IMR-90 (cell line): Measurements from ENCODE around the gene RNU2-63P. TPM values are rescaled to one million over a fixed set of nuclear protein-coding genes. Genes with fewer than 3 reads are reported as not detected.

ENCODE experiments used
- ATAC-seq: fragments of 200-7000 bp; cut with Tn5 transposase; 2 replicates; pipeline ENCODE4 v1.9.1; 2020; ENCODE audit warnings: low read depth, mild to moderate bottlenecking, moderate library complexity
- BruUV-seq: library from RNA; stranded (reverse); fragments of 400-500 nt; replicated peaks from 2 replicates; lab custom pipeline; 2021; lab: Mats Ljungman, UMichigan
- CTCF ChIA-PET: fragments of 300-600 bp; formaldehyde crosslinking; extraction: SDS; loops from one replicate; lab custom pipeline; 2021; ENCODE audit warnings: antibody characterized with exemption; lab: Yijun Ruan, JAX
- POLR2A ChIA-PET: fragments of 300-600 bp; sonication (Branson Sonifier 250); formaldehyde crosslinking; loops from one replicate; lab custom pipeline; 2022; ENCODE audit warnings: antibody characterized with exemption; ENCODE audit not compliant: unreplicated experiment; lab: Charles Lee
- DNase-seq: peaks from one replicate; pipeline ENCODE4 v3.0.0; 2013
- H2AFZ ChIP-seq: replicated peaks from 2 replicates; pipeline ENCODE3; 2013; ENCODE audit warnings: low read length, mild to moderate bottlenecking; ENCODE audit not compliant: poor library complexity
- H2AK5ac ChIP-seq: 2 replicates; pipeline ENCODE4 v1.6.1; 2013; ENCODE audit warnings: low read depth, low read length, inconsistent platforms
- H2AK9ac ChIP-seq: replicated peaks from 2 replicates; pipeline ENCODE3; 2013; ENCODE audit warnings: mild to moderate bottlenecking, low read depth, low read length, moderate library complexity; ENCODE audit not compliant: poor library complexity
- H2BK120ac ChIP-seq: 2 replicates; pipeline ENCODE4 v1.6.1; 2013; ENCODE audit warnings: low read depth, low read length, inconsistent platforms
- H2BK15ac ChIP-seq: 3 replicates; pipeline ENCODE4 v1.6.1; 2013; ENCODE audit warnings: low read depth, low read length, inconsistent platforms
- H2BK20ac ChIP-seq: 2 replicates; pipeline ENCODE4 v1.6.1; 2013; ENCODE audit warnings: low read depth, mild to moderate bottlenecking, inconsistent platforms, low read length, moderate library complexity
- H2BK5ac ChIP-seq: 2 replicates; pipeline ENCODE4 v1.6.1; 2013; ENCODE audit warnings: mild to moderate bottlenecking, low read depth, low read length, inconsistent platforms; ENCODE audit not compliant: poor library complexity, severe bottlenecking
- H3K14ac ChIP-seq: replicated peaks from 2 replicates; pipeline ENCODE4 v1.6.1; 2013; ENCODE audit warnings: low read depth, low read length, inconsistent platforms
- H3K18ac ChIP-seq: 2 replicates; pipeline ENCODE4 v1.6.1; 2013; ENCODE audit warnings: low read depth, low read length, control low read depth
- H3K23ac ChIP-seq: 2 replicates; pipeline ENCODE4 v1.6.1; 2013; ENCODE audit warnings: low read depth, low read length, inconsistent platforms
- H3K27ac ChIP-seq: 2 replicates; pipeline ENCODE4 v1.5.1; 2013; ENCODE audit warnings: mild to moderate bottlenecking, control low read depth, low read length; ENCODE audit not compliant: insufficient read depth
- H3K27me3 ChIP-seq: 2 replicates; pipeline ENCODE4 v1.6.1; 2013; ENCODE audit warnings: low read length; ENCODE audit not compliant: control insufficient read depth, insufficient read depth
- H3K36me3 ChIP-seq: 2 replicates; pipeline ENCODE4 v1.6.1; 2013; ENCODE audit warnings: low read length, mixed read lengths; ENCODE audit not compliant: control insufficient read depth, insufficient read depth
- H3K4ac ChIP-seq: 2 replicates; pipeline ENCODE4 v1.6.1; 2013; ENCODE audit warnings: low read depth, low read length, inconsistent platforms
- H3K4me1 ChIP-seq: 2 replicates; pipeline ENCODE4 v1.6.1; 2013; ENCODE audit warnings: low read length, mixed read lengths; ENCODE audit not compliant: control insufficient read depth, insufficient read depth
- H3K4me2 ChIP-seq: 2 replicates; pipeline ENCODE4 v1.6.1; 2013; ENCODE audit warnings: low read depth, mild to moderate bottlenecking, control low read depth, low read length, moderate library complexity
- H3K4me3 ChIP-seq: 2 replicates; pipeline ENCODE4 v1.5.1; 2013; ENCODE audit warnings: low read depth, mild to moderate bottlenecking, control low read depth, low read length, moderate library complexity; ENCODE audit not compliant: insufficient read depth
- H3K56ac ChIP-seq: 2 replicates; pipeline ENCODE4 v1.6.1; 2013; ENCODE audit warnings: low read length, inconsistent platforms; ENCODE audit not compliant: insufficient read depth; ENCODE audit errors: extremely low read depth
- H3K79me1 ChIP-seq, 2 experiments: 2 replicates each; pipeline ENCODE4 v1.6.1; 2013; ENCODE audit warnings: low read length in 2 of 2, inconsistent platforms in 1 of 2, low read depth in 1 of 2
- H3K9ac ChIP-seq: 2 replicates; pipeline ENCODE4 v1.6.1; 2013; ENCODE audit warnings: low read depth, low read length, control low read depth
- H3K9me1 ChIP-seq: 2 replicates; pipeline ENCODE4 v1.6.1; 2013; ENCODE audit warnings: low read length, inconsistent platforms; ENCODE audit not compliant: insufficient read depth
- H3K9me3 ChIP-seq: 2 replicates; pipeline ENCODE4 v1.6.1; 2013; ENCODE audit warnings: low read length; ENCODE audit not compliant: control insufficient read depth, insufficient read depth
- H4K20me1 ChIP-seq: 2 replicates; pipeline ENCODE4 v1.6.1; 2013; ENCODE audit warnings: low read length, inconsistent platforms; ENCODE audit not compliant: insufficient read depth
- H4K5ac ChIP-seq: 2 replicates; pipeline ENCODE4 v1.6.1; 2013; ENCODE audit warnings: mild to moderate bottlenecking, low read depth, low read length, control low read depth
- H4K8ac ChIP-seq, 2 experiments: 2 replicates each; pipeline ENCODE4 v1.6.1; 2013; ENCODE audit warnings: low read depth in 2 of 2, low read length in 2 of 2, control low read depth in 1 of 2, inconsistent platforms in 1 of 2
- H4K91ac ChIP-seq: 2 replicates; pipeline ENCODE4 v1.6.1; 2013; ENCODE audit warnings: low read depth, low read length, inconsistent platforms; ENCODE audit not compliant: insufficient read depth
- BHLHE40 ChIP-seq: fragments of 150-350 bp; IDR thresholded peaks from 2 replicates; pipeline ENCODE4 v1.6.1; 2016; ENCODE audit warnings: mild to moderate bottlenecking, low read depth, low read length
- CEBPB ChIP-seq: IDR thresholded peaks from 2 replicates; pipeline ENCODE4 v1.6.1; 2012; ENCODE audit warnings: low read depth, low read length, improper control_type of control experiment
- CHD1 ChIP-seq: IDR thresholded peaks from 2 replicates; pipeline ENCODE4 v1.6.1; 2012; ENCODE audit warnings: low read depth, low read length, improper control_type of control experiment
- CTCF ChIP-seq: conservative IDR thresholded peaks from 2 replicates; pipeline ENCODE4 v1.5.1; 2012; ENCODE audit warnings: mild to moderate bottlenecking, low read depth, low read length, improper control_type of control experiment
- FOS ChIP-seq: fragments of 150-350 bp; IDR thresholded peaks from 2 replicates; pipeline ENCODE4 v1.6.1; 2016; ENCODE audit warnings: low read depth, low read length
- MAZ ChIP-seq: IDR thresholded peaks from 2 replicates; pipeline ENCODE4 v1.6.1; 2012; ENCODE audit warnings: low read depth, mild to moderate bottlenecking, low read length, improper control_type of control experiment, moderate library complexity, borderline replicate concordance
- NFE2L2 ChIP-seq: fragments of 150-350 bp; IDR thresholded peaks from 2 replicates; pipeline ENCODE4 v1.6.1; 2016; ENCODE audit warnings: low read depth, mild to moderate bottlenecking, low read length
- POLR2A ChIP-seq: IDR thresholded peaks from 2 replicates; pipeline ENCODE4 v1.6.1; 2012; ENCODE audit warnings: mild to moderate bottlenecking, low read depth, low read length
- RAD21 ChIP-seq: IDR thresholded peaks from 2 replicates; pipeline ENCODE4 v1.6.1; 2012; ENCODE audit warnings: low read length, improper control_type of control experiment
- RCOR1 ChIP-seq: IDR thresholded peaks from 2 replicates; pipeline ENCODE4 v1.6.1; 2012; ENCODE audit warnings: mild to moderate bottlenecking, low read length, improper control_type of control experiment; ENCODE audit not compliant: insufficient replicate concordance
- RFX5 ChIP-seq: IDR thresholded peaks from 2 replicates; pipeline ENCODE4 v1.8.0; 2012; ENCODE audit warnings: low read depth, mild to moderate bottlenecking, low read length, moderate library complexity
- SMC3 ChIP-seq: fragments of 150-350 bp; IDR thresholded peaks from 2 replicates; pipeline ENCODE4 v1.6.1; 2016; ENCODE audit warnings: low read depth, mild to moderate bottlenecking, antibody characterized with exemption, low read length, moderate library complexity
- WGBS, 2 experiments: methylation state at CpG; one replicate each; pipeline versions ENCODE4 v1.1.5 to v1.1.7; 2013; ENCODE audit warnings: missing lambda C conversion rate in 2 of 2; ENCODE audit not compliant: insufficient read length in 1 of 2; ENCODE audit errors: extremely low coverage in 2 of 2; 5-methylcytosine and 5-hydroxymethylcytosine counted together
- dilution Hi-C: fragments of 300-500 bp; cut with HindIII; formaldehyde crosslinking; loops from one replicate; pipeline ENCODE4 v1.14.3; 2018; ENCODE audit warnings: low sequenced_read_pairs; ENCODE audit not compliant: unreplicated experiment
- in situ Hi-C: fragments of 300-500 bp; cut with MboI; formaldehyde crosslinking; loops from 3 replicates; pipeline ENCODE4 v1.14.3; 2019; ENCODE audit warnings: low sequenced_read_pairs, inconsistent platforms, mixed read lengths
- intact Hi-C: fragments of 100-400 bp; cut with micrococcal nuclease; formaldehyde crosslinking; loops from 2 replicates; pipeline ENCODE4 v1.10.0; 2022
- polyA plus RNA-seq, 3 experiments: library from polyadenylated mRNA; depleted of rRNA; stranded (reverse); fragments of >200 nt; gene quantifications; 2 replicates each; pipeline ENCODE4 v1.2.3, GENCODE V29; 2012; ENCODE audit warnings: low replicate concordance in 1 of 3
- total RNA-seq: library from RNA; depleted of rRNA; stranded (reverse); fragments of >200 nt; gene quantifications from 2 replicates; pipeline ENCODE4 v1.2.3, GENCODE V29; 2012
- TF ChIP-seq, protein P1 (sequence below): fragments of 150-350 bp; IDR thresholded peaks from 2 replicates; pipeline ENCODE4 v1.6.1; 2017; ENCODE audit warnings: mild to moderate bottlenecking, antibody characterized with exemption, low read length, low read depth
- TF ChIP-seq, protein P2 (sequence below): fragments of 150-350 bp; IDR thresholded peaks from 2 replicates; pipeline ENCODE4 v1.6.1; 2016; ENCODE audit warnings: low read depth, mild to moderate bottlenecking, low read length, moderate library complexity, borderline replicate concordance

The RNU2-63P gene
- total and polyA plus RNA-seq, 2 of the 4 experiments (the other 2 are of a cell fraction), result under 0.01 TPM; not detected in 1

- H3K56ac ChIP-seq, result no peak overlapping the region
- ATAC-seq (no peak), DNase-seq (no peak)
- H2BK5ac ChIP-seq, result no peak overlapping the region
- no peak overlapping the region for H2AK9ac ChIP-seq
- dilution Hi-C loops, result no loop called here
- no peaks in the 10 kb centered on the region; a peak in 1 of 4 replicates for H3K79me1 ChIP-seq
- H3K9me1 ChIP-seq, result no peaks in the 10 kb centered on the region
- no peak for TF ChIP-seq SMC3
- no peak for TF ChIP-seq BHLHE40
- TF ChIP-seq POLR2A, result no peak
- TF ChIP-seq RFX5, result no peak
- TF ChIP-seq RCOR1, result no peak
- TF ChIP-seq, protein P1, sequence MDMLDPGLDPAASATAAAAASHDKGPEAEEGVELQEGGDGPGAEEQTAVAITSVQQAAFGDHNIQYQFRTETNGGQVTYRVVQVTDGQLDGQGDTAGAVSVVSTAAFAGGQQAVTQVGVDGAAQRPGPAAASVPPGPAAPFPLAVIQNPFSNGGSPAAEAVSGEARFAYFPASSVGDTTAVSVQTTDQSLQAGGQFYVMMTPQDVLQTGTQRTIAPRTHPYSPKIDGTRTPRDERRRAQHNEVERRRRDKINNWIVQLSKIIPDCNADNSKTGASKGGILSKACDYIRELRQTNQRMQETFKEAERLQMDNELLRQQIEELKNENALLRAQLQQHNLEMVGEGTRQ, result no peak
- TF ChIP-seq MAZ, result no peak
- no peak for TF ChIP-seq FOS
- TF ChIP-seq NFE2L2, result no peak
- no peak for TF ChIP-seq CEBPB
- TF ChIP-seq RAD21, result no peak
- no peak for TF ChIP-seq CHD1
- TF ChIP-seq CTCF, result no peak
- TF ChIP-seq, protein P2, sequence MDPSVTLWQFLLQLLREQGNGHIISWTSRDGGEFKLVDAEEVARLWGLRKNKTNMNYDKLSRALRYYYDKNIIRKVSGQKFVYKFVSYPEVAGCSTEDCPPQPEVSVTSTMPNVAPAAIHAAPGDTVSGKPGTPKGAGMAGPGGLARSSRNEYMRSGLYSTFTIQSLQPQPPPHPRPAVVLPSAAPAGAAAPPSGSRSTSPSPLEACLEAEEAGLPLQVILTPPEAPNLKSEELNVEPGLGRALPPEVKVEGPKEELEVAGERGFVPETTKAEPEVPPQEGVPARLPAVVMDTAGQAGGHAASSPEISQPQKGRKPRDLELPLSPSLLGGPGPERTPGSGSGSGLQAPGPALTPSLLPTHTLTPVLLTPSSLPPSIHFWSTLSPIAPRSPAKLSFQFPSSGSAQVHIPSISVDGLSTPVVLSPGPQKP, result no peak
- no peak overlapping the region for H3K23ac ChIP-seq
- H3K27me3 ChIP-seq, result no peaks in the 10 kb centered on the region
- WGBS, 2 experiments, result no CpG with 5 or more reads among the region's 5 CpGs
- no peaks in the 10 kb centered on the region for H3K4me1 ChIP-seq
- no peak overlapping the region for H4K8ac ChIP-seq
- POLR2A ChIA-PET, result no interaction called here
- H3K9me3 ChIP-seq, result no peaks in the 10 kb centered on the region
- intact Hi-C loops, result no loop called here
- no peak overlapping the region for H3K27ac ChIP-seq
- H2BK20ac ChIP-seq, result no peak overlapping the region
- peaks cover 3% of the 10 kb centered on the region; the same call in 1 of the 2 replicates for H3K36me3 ChIP-seq
- in situ Hi-C loops, result loop anchor here (25.0 kb wide), 1 partner anchor 810 kb away; no protein-coding TSS in a partner anchor
- H2AK5ac ChIP-seq, result no peak overlapping the region
- no peak overlapping the region for H2BK15ac ChIP-seq
- H4K5ac ChIP-seq, result no peak overlapping the region
- no TSS peak for BruUV-seq
- no peak overlapping the region for H4K91ac ChIP-seq
- no peak overlapping the region for H3K4ac ChIP-seq
- no peak overlapping the region for H2AFZ ChIP-seq
- CTCF ChIA-PET, result no interaction called here
- H3K4me2 ChIP-seq, result no peak overlapping the region
- no peak overlapping the region for H2BK120ac ChIP-seq
- no peaks in the 10 kb centered on the region for H4K20me1 ChIP-seq
- no peak overlapping the region for H3K9ac ChIP-seq
- no peak overlapping the region for H3K4me3 ChIP-seq
- H3K14ac ChIP-seq, result no peak overlapping the region
- H3K18ac ChIP-seq, result no peak overlapping the region
Measured at GRCh38 chr2:88022669-88022921, 6.2 kb upstream of the RNU2-63P start.
